ENCODE measurements around the gene PI4KA.
"Not testable (repeated sequence)": the region's sequence is repeated elsewhere in the genome, so short reads cannot be mapped to it uniquely, and the experiment has no call there.

PI4KA gene

DNA sequence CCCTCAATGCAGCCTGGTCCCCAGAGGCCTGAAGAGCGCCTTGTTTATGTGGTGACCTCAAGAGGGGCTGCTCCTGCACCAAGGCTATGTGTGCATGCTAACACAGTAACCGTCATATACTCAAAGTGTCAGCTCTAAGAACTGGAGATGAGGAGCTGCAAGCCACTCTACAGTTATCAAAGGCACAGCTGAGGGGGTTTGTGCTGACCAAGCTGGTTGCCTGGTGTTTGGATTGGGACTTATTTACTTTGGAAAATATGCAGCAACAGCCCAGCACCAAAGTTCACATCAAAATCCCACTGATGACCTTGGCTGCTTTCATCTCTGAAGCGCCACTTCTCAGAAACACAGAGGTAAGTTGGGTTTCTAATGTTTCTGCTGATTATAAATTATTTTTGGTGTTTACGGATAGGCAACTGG is 84.8 kb downstream of the PI4KA start, which contains the start of gene SERPIND1:
SERPIND1 (plus strand) TSS at position 321 of the 420 bp plus-strand sequence. CDS start 5,200 bp downstream, outside the sequence.
- Histone ChIP-seq H3K4me2 (ENCODE audit: low read length) (no peak within 1 kb of the TSS), H3F3A (ENCODE audit: control insufficient read depth, insufficient read depth) (no peaks in the 10 kb centered on the region; the same call in 1 of the 2 replicates)

DNA sequence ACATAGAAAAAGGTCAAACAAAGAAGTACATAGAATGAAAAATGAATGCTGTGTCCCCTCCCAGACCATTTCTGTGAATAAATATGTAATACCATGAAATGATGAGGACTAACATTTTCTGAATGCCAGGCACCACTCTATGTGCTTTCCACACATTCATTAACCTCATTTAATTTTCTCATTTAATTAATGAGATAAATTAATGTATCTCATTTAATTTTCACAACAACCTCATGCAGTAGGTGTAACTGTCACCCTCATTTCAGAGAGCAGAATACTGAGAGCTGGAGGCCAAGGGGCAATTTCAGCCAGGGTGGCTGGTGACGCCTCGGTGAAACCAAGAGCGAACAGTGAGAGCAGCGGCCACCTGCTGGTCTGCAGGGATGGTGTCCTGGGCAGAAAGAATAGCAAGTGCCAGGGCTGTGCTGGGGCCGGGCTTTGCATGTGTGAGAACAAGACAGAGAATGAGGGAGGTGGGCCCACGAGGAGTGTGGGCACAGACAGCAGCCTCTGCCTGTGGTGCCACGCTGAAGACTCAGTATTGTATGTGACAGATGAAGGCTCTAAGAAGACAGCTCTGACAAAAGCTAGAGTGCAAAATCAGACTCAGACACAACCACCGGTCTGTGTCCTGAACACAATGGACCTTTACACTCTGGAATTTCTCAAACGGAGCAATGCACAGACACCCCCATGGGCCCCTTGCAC is 86.5 kb downstream of the PI4KA start:
- no peaks in the 10 kb centered on the region for H3K36me3 ChIP-seq (ENCODE audit: control insufficient read depth, low read length)
- 0 out of 2 replicates have a peak, but pooled peaks cover 4% of the 10 kb centered on the region for H3K4me1 ChIP-seq (ENCODE audit: control insufficient read depth, low read length)
- no peaks in the 10 kb centered on the region for H3K79me2 ChIP-seq (ENCODE audit: control insufficient read depth, low read length)
- no peak overlapping the region for H3K27ac ChIP-seq (ENCODE audit: low read depth, low read length)
- H3K27me3 ChIP-seq (ENCODE audit: control insufficient read depth, low read length), result no peaks in the 10 kb centered on the region
- H3K4me3 ChIP-seq (ENCODE audit: low read length), result no peak overlapping the region
- no peaks in the 10 kb centered on the region for H3K9me2 ChIP-seq (replicated peaks; ENCODE audit: control insufficient read depth, low read length)
- no peaks in the 10 kb centered on the region for H4K20me1 ChIP-seq (ENCODE audit: control insufficient read depth, insufficient read depth, low read depth, low read length)
- TF ChIP-seq, protein P1, sequence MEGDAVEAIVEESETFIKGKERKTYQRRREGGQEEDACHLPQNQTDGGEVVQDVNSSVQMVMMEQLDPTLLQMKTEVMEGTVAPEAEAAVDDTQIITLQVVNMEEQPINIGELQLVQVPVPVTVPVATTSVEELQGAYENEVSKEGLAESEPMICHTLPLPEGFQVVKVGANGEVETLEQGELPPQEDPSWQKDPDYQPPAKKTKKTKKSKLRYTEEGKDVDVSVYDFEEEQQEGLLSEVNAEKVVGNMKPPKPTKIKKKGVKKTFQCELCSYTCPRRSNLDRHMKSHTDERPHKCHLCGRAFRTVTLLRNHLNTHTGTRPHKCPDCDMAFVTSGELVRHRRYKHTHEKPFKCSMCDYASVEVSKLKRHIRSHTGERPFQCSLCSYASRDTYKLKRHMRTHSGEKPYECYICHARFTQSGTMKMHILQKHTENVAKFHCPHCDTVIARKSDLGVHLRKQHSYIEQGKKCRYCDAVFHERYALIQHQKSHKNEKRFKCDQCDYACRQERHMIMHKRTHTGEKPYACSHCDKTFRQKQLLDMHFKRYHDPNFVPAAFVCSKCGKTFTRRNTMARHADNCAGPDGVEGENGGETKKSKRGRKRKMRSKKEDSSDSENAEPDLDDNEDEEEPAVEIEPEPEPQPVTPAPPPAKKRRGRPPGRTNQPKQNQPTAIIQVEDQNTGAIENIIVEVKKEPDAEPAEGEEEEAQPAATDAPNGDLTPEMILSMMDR (IDR thresholded peaks at IDR 0.05; ENCODE audit: low read depth, low read length, poor library complexity, severe bottlenecking), result no peak
- TF ChIP-seq EZH2phosphoT487 (IDR thresholded peaks at IDR 0.05; ENCODE audit: borderline replicate concordance, low read length), result no peak
- no peaks in the 10 kb centered on the region for H3K9me3 ChIP-seq (ENCODE audit: control insufficient read depth, insufficient read depth, low read length)
- no peak overlapping the region for H3K4me2 ChIP-seq (ENCODE audit: low read length)
- no peaks in the 10 kb centered on the region for H3F3A ChIP-seq (ENCODE audit: control insufficient read depth, insufficient read depth)

More for the DNA sequence above, 84.8 kb downstream of the PI4KA start, which contains the start of gene SERPIND1:
- Histone ChIP-seq H3K36me3 (ENCODE audit: control insufficient read depth, low read length) (no peaks in the 10 kb centered on the region), H3K27ac (ENCODE audit: low read depth, low read length) (no peak within 1 kb of the TSS), H3K9me2 (replicated peaks; ENCODE audit: control insufficient read depth, low read length) (no peaks in the 10 kb centered on the region), H3K79me2 (ENCODE audit: control insufficient read depth, low read length) (no peaks in the 10 kb centered on the region), H4K20me1 (ENCODE audit: control insufficient read depth, insufficient read depth, low read depth, low read length) (no peaks in the 10 kb centered on the region), H3K4me3 (ENCODE audit: low read length) (no peak within 1 kb of the TSS), H3K27me3 (ENCODE audit: control insufficient read depth, low read length) (no peaks in the 10 kb centered on the region), H3K9me3 (ENCODE audit: control insufficient read depth, insufficient read depth, low read length) (no peaks in the 10 kb centered on the region), H3K4me1 (ENCODE audit: control insufficient read depth, low read length) (0 out of 2 replicates have a peak, but pooled peaks cover 4% of the 10 kb centered on the region)
- no peak for TF ChIP-seq EZH2phosphoT487 (IDR thresholded peaks at IDR 0.05; ENCODE audit: borderline replicate concordance, low read length)
- TF ChIP-seq, protein P1 (IDR thresholded peaks at IDR 0.05; ENCODE audit: low read depth, low read length, poor library complexity, severe bottlenecking), result no peak

DNA sequence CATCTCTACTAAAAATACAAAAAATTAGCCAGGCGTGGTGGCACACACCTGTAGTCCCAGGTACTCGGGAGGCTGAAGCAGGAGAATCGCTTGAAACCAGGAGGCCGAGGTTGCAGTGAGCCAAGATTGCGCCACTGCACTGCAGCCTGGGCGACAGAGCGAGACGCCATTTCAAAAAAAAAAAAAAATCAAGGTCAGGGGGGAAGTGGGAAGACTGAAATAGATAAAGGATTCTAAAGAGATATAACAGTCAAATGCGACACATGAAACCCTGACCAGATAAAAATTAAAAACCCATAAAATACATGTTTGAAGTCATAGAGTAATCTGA is 89.2 kb downstream of the PI4KA start:
- not testable (repeated sequence) for H4K20me1 ChIP-seq (ENCODE audit: control insufficient read depth, insufficient read depth, low read depth, low read length); H3F3A ChIP-seq (ENCODE audit: control insufficient read depth, insufficient read depth); H3K9me3 ChIP-seq (ENCODE audit: control insufficient read depth, insufficient read depth, low read length); H3K79me2 ChIP-seq (ENCODE audit: control insufficient read depth, low read length); H3K4me3 ChIP-seq (ENCODE audit: low read length); H3K9me2 ChIP-seq (replicated peaks; ENCODE audit: control insufficient read depth, low read length); H3K27me3 ChIP-seq (ENCODE audit: control insufficient read depth, low read length); H3K4me1 ChIP-seq (ENCODE audit: control insufficient read depth, low read length); H3K4me2 ChIP-seq (ENCODE audit: low read length); H3K27ac ChIP-seq (ENCODE audit: low read depth, low read length)
- H3K36me3 ChIP-seq (ENCODE audit: control insufficient read depth, low read length), result peaks cover 15% of the 10 kb centered on the region

DNA sequence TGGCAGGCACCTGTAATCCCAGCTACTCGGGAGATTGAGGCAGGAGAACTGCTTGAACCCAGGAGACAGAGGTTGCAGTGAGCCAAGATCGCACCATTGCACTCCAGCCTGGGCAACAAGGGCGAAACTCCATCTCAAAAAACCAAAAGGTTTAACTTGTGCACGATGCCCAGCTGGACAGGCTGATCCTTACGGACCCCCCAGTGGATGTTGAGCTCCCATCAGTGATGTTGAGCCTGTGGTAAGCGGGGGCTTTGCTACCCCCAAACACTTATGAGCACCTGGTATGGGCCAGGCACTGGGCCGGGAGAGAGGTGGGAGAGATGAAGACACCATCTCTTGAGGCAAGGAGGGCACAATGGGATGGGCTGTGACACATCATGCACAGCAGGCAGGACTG is 92.1 kb downstream of the PI4KA start:
- no peaks in the 10 kb centered on the region for H3K27me3 ChIP-seq (ENCODE audit: control insufficient read depth, low read length)
- H3K27ac ChIP-seq (ENCODE audit: low read depth, low read length), result no peak overlapping the region
- H3F3A ChIP-seq (ENCODE audit: control insufficient read depth, insufficient read depth), result no peaks in the 10 kb centered on the region
- no peaks in the 10 kb centered on the region for H3K79me2 ChIP-seq (ENCODE audit: control insufficient read depth, low read length)
- peaks cover 24% of the 10 kb centered on the region for H3K36me3 ChIP-seq (ENCODE audit: control insufficient read depth, low read length)
- H3K4me2 ChIP-seq (ENCODE audit: low read length), result no peak overlapping the region
- TF ChIP-seq, protein P1 (IDR thresholded peaks at IDR 0.05; ENCODE audit: low read depth, low read length, poor library complexity, severe bottlenecking), result no peak
- no peak for TF ChIP-seq EZH2phosphoT487 (IDR thresholded peaks at IDR 0.05; ENCODE audit: borderline replicate concordance, low read length)
- no peaks in the 10 kb centered on the region for H3K9me3 ChIP-seq (ENCODE audit: control insufficient read depth, insufficient read depth, low read length)
- no peak overlapping the region for H3K4me3 ChIP-seq (ENCODE audit: low read length)
- H4K20me1 ChIP-seq (ENCODE audit: control insufficient read depth, insufficient read depth, low read depth, low read length), result no peaks in the 10 kb centered on the region
- H3K4me1 ChIP-seq (ENCODE audit: control insufficient read depth, low read length), result 0 out of 2 replicates have a peak, but pooled peaks cover 4% of the 10 kb centered on the region
- no peaks in the 10 kb centered on the region for H3K9me2 ChIP-seq (replicated peaks; ENCODE audit: control insufficient read depth, low read length)
